ENCODE results near the gene ST7.
"Not testable (repeated sequence)": the region's sequence is repeated elsewhere in the genome, so short reads cannot be mapped to it uniquely, and the experiment has no call there.

The ST7 gene

DNA sequence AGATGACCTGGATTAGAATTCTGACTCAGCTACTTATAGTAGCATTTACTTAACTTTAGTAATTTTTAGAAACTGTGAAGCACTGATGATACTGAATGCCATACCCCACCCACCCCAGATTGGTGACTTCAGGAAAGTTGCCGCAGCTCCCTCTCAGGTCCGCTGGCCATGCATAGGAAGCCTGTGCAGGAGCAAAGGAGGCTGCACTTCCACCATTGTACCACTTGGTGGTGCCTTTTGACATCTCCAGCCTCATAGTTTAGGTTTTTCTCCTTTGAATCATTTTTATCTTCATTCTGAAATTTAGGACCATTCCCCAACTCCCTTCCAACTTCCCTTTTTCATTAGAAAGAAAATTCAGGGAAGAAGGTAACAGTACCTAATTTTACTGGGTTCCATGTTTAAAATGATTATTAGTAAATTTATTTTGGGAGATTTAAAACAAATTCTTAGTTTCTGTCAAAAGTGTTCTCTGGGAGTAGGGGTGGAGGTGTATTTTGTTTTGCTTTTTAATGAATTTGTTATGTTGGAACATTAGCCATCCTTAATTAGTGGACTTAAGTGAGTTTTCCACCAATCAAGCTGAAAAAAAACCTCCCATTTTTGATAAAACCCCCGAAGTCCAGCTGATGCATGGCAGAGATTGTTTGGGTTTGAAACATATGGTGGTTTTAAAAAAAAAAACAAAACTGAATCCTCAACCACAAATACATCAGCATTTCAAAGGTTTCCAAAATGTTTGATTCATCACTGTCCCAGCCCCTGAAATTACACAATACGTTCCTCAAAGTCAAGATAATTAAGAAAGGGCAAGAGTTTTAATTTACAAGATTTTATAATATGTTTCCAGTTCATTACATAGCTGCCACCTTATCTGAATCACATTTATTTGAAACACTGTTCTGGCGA is 259.9 kb downstream of the ST7 start:
- in situ Hi-C loops (cut with MboI; ENCODE audit: low sequenced_read_pairs), result no loop called here

DNA sequence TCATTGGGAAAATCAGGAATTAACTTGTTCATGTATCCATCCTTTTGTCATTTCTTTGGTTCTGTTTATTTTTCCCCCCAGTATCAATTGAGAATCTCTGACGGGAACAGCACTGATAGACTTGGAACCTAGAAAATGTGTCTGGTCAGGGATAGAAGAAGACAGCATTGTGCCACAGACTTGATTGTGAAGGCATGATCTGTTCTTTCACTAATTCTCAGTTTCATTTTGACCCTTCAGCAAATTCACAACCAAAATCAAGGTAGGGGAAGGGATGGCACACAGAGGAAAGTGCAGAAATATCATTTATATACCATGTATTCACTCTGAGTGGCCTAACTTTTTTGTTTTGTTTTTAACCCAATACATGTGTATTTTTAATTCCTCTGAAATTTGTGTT is 262.7 kb downstream of the ST7 start:
- in situ Hi-C loops (cut with MboI; ENCODE audit: low sequenced_read_pairs), result no loop called here

DNA sequence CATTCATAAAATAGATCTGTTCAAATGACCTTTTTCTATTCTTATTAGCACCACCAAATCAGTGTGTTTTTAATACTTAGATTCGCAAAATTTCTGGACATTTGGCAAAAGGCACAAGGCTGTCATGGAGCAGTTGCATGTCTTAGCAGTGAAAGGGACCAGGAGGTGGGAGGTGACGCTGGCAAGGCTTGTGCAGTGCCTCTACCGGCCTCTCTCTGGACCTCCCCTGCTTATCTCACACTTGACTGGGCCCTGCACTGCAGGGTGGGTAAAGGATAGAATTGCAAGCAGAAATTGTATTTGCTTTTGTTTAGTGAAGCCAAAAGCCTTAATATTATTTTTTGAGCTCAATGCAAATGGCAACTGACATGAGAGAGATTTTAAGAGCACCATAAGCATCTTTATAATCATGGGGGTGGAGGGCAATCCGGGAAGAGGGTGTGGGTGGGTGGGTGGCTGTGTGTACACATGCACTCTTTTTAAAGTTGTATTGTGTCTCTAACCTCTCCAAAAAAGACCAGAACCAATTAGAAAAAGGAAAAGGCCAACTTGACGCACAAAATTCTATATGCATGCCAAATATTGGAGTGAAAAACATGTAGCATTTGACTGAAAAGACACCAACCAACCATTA is 263.3 kb downstream of the ST7 start:
- in situ Hi-C loops (cut with MboI; ENCODE audit: low sequenced_read_pairs), result no loop called here

DNA sequence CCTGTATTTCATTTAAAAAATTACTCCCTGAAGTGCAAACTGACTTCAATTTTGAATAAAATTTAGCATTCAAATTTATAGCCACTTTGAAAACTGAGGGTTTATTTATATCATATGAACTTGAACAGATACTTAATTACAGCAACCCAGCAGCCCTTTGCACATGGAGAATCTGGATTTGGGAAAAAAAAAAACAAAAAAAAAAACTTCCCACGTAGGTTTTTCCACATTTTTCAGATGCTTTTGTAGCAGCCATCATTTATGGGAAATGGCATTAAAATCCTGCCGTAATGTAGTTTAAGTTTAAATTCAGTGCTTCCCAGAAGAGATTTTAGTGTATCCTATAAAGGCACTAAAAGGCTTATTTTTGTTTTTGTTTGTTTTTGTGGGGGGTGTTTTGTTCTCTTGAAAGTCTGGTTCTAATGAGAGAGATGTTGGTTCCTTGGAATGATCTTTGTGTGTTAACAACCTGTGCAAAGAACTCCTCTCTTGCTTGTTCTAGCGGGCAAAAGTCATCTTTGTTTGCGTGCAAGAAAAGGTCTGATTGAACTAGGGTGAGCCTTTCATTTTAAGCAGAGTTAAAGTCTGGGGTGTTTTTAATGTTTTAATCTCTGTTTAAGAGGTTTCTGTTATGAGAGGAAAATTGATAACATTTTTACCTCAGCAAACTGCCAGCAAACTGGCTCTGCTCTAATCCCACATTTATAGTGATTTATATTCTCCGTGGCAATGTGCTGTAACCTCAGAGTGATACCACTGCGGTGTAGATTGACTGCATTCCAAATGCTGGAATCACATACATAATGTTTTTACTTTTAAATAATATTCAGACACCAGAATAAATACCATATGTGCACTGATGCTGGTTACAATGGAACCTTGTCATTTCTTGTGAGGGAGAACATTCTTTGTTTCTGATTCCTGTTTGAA is 264.1 kb downstream of the ST7 start:
- in situ Hi-C loops (cut with MboI; ENCODE audit: low sequenced_read_pairs), result no loop called here

DNA sequence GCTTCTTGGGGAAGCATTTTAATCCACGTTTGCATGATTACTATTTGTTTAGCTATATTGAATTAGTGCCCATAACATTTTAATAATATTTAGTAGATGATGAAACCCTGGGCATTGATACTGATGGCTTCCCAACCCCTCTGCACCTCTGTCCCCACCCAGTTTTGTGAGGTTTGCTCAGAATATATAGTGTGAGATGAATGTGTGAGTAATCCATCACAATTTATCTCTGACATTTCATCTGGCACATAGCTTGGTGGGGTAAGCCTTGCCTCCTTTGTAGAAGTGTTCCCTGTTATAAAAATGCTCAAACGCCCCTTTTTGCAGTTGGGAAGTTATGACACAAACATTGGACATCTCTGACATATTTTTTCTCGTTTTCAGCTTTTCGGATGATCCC is 265.4 kb downstream of the ST7 start:
- in situ Hi-C loops (cut with MboI; ENCODE audit: low sequenced_read_pairs), result no loop called here

DNA sequence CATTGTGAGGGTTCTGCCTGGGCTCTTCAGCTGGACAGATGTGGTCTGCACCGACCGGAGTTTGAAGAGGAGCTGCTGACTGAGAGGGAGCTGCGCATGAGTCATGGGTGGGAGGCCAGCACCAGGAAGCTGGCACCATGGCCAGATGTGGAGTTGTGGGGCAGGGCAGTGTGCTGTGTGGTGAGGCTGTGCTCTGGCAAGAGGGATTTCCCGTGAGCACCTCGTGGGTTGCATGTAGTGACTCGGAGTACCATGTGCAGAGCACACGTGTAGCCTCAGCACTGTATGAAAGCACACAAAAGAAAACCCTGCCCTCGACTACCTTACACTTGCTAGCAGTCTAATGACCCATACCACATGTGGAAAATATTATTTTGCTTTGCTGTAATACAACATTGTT is 266.2 kb downstream of the ST7 start:
- in situ Hi-C loops (cut with MboI; ENCODE audit: low sequenced_read_pairs), result no loop called here

DNA sequence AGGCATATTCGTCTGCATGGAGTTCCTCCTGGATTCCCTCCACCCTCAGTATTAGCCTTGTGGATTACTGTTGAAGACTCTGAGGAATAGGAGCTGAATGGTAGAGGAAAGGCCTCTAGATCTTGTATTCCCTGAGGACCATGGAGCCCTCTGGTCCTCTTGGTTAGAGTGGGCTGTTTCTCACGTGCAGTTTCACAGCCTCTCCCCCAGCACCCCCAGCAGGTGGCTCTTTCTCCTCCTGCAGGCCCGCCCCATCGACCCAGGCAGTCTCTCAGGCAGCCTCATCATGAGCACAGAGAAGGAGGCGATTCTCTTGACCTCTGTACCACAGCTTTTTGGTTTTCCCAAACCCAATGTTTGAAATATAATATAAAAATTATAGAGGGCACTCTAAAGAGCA is 267.5 kb downstream of the ST7 start:
- in situ Hi-C loops (cut with MboI; ENCODE audit: low sequenced_read_pairs), result no loop called here

DNA sequence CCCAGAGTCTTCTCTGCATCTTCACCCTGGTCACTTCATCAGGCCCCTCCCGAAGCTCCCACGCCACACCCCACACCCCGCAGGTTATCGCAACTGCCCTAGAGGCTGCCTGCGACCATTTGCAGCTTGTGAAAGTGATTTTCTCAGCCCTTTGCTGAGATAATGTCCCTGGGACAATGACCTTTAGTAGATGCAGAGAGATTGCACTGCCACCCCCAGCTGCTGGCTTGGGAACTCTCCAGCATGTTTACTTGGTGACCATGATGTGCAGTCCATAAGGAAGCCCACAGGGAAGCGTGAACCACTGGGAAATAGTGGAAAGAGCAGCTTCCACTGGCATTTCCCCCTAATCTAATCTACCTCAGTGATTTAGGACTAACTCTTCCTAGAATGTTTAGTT is 272.2 kb downstream of the ST7 start:
- in situ Hi-C loops (cut with MboI; ENCODE audit: low sequenced_read_pairs), result no loop called here

DNA sequence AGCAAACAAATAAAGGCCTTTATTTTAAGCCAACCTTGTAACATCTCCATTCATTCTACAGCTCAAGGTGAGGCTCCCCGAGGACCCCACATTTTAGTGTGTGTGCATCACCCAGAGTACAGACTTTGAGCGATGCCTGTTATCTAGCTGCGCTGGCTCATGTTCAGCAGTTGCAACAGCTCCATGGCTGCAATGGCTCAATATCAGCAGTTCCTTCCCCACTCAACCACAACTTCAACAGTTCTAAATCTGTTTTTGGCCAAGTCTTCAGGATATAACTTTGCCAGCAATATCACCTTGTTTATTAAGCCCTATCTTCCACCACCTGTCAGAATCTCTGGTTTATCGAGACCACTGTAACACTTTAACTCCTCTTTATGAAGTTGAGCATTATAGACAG is 273.8 kb downstream of the ST7 start:
- in situ Hi-C loops (cut with MboI; ENCODE audit: low sequenced_read_pairs), result no loop called here

DNA sequence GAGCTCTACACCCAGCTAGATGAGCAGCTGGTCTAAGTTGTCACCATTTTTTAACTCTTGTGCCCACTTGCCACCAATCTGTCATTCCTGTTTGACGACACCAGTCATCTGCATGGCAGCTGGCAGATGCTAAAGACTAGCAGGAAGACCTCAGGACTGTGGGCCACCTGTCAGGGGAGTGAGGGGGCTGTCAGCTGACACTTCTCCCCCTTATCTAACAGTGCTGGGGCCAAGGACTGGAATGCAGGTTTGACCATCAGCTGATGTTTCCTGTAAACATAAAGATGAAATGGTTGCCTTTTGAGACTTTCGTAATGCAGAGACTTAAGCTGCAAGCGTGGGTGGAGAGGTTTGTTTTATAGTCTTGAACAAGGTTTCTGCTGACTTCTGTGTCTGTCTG is 276.0 kb downstream of the ST7 start:
- in situ Hi-C loops (cut with MboI; ENCODE audit: low sequenced_read_pairs), result no loop called here

DNA sequence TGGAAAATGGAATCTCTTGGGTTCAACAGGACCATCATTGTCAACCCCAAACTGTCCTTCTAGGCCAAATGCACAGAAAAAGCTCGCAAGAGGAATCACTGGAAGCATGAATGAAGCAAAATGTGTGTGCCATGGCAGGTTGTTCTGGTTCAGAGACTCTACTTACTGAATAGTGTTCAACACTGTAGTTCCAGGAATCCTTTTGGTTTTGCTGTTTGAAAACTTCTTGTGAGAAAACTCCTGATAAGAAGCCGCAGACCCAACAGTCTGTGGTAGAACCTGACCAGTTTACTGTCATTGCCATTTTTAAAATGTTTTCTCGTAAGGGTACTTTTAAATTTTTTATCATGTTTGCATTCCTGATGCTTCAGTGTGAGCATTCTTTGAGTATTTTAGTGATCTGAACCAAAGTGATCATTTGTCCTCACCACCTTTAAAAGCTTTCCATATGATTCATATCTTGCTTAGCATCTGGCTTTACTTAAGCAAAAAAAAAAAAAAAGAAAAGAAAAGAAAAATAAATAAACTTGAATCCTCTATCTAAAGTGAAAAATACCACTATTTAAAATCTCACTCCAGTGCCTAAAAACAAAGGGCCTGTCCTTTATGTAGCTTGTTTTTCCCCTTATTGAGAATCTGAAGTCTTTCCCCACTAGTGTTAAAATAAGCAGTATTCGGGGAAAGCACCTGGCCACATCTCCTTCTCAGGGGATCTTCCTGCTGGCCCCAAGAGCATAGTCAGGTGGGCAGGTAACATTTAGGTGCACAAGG is 277.2 kb downstream of the ST7 start:
- in situ Hi-C loops (cut with MboI; ENCODE audit: low sequenced_read_pairs), result no loop called here

DNA sequence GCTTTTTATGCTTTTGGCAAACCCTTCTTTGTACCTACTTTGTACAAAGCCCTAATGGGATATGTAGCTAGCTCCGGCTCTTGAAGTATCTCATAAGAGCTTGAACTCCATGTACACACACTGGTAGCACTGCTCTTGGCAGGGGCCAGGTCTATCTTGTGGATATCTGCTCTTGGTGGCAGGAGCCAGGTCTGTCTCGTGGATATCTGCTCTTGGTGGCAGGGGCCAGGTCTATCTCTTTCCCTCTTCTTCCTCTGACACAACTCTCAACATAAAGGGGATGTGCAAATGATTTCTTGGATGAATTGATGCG is 277.7 kb downstream of the ST7 start:
- in situ Hi-C loops (cut with MboI; ENCODE audit: low sequenced_read_pairs), result no loop called here

DNA sequence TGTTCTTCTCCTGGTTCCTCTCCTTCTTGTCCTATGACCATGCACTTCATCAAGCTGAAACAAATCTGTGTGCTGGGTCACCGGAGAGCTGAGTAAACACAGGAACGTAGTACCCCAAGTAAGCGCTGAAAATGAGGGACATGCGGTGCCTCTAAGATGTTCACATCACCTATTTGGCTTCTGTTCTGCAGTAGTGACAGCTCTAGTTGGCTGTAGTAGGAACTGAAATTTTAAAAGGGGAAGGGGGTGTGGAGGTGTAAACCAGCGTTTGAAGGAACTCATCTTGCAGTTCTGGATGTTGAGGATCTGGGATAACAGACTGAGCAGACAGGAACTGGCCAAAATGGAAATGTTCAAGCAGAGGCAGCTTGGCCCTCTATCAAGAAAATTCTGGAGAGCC is 284.3 kb downstream of the ST7 start:
- in situ Hi-C loops (cut with MboI; ENCODE audit: low sequenced_read_pairs), result no loop called here

DNA sequence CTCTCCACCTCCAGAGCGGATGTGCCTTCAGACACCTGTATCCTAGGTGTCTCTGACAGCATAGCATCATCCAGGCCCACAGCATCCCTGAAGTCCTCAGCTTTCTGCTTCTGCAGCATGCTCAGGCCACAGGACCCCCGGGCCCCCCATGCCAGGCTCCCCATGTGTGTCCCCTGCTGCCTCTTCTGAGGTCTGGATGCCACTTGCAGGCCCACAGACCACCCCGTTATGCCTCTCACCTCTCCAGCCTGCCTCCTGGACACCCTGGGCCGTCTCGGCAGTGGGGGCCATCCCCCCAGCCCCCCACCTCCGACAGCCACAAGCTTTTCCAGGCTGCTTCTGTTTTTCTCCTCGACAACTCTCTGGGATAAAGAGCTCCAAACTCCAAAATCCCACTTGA is 285.2 kb downstream of the ST7 start:
- in situ Hi-C loops (cut with MboI; ENCODE audit: low sequenced_read_pairs), result no loop called here

DNA sequence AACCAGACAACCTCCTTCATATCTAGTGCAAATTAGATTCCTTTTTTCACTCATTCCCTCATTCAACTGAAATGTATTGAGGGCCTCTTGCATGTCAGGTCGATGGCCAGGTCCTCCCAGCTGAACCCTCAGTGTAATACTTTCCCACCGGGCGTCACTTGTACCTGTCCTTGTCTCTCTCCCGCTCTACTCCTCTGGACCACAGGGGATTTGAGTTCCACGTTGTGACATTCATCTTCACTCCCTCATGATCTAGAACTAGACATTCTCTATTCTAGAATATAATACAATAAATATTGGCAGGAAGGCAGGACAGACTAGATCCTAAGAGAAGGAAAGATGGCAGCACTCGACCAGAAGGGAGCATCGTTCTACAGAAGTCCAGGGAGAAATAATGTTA is 285.6 kb downstream of the ST7 start:
- in situ Hi-C loops (cut with MboI; ENCODE audit: low sequenced_read_pairs), result no loop called here

DNA sequence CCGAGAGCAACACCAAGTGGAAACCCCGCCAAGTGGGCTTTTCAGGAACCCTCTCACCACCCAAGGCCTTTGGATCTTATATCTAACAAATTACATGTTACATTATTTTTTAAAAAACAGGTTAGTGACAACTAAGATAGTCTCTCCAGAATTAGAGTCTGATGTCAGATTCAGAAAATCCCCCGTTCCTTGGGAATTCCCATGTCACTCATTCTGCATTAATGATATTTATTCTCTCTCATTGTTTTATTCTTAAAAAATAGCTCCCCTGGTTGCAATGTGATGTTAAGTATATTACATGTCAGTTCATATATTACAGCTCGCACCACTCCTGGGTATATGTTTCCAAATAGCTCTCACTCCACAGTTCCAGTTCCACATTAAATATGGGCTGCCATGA is 287.8 kb downstream of the ST7 start:
- in situ Hi-C loops (cut with MboI; ENCODE audit: low sequenced_read_pairs), result no loop called here

DNA sequence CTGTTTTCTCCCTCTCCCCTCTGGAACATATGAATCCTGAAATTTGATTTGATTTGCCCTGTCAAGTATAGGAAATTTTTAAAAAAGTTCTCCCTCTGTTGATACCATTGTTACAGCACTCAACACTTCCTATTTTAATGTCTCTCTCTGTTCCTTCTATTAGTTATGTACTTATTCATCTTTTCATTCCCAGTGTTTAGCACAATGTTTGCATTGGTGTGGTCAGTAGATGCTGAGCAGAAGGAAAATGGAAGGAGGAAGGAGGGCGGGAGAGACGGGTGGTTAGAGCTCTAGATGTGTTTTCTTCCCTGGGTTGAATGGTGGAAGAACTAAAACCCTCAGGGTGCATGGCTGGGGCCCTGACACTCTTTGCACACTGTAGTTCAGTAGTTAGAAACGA is 290.1 kb downstream of the ST7 start:
- in situ Hi-C loops (cut with MboI; ENCODE audit: low sequenced_read_pairs), result no loop called here

DNA sequence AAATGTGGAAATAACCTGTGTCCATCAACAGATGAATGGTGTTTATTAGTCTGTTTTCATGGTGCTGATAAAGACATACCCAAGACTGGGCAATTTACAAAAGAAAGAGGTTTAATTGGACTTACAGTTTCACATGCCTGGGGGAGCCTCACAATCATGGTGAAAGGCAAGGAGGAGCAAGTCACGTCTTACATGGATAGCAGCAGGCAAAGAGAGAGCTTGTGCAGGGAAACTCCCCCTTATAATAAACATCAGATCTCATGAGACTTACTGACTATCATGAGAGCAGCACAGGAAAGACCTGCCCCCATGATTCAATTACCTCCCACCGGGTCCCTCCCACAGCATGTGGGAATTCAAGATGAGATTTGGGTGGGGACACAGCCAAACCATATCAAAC is 292.4 kb downstream of the ST7 start:
- in situ Hi-C loops (cut with MboI; ENCODE audit: low sequenced_read_pairs), result not testable (repeated sequence)

DNA sequence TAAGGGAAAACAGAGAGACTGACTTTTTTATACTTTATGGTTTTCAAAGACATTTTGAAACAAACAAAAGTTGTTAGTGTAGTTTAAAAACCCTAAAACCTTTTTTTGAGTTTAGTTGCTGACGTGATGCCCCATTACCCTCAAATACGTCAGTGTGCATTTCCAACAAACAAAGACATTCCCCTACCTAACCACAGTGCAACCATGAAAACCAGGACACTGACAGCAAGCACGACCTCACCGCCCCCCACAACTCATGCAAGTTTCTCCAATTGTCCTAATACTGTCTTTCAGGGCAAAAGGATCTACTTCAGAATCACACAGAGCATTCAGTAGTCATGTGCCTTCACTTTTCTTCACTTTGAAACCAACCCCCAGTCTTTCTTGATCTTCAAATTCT is 294.5 kb downstream of the ST7 start:
- in situ Hi-C loops (cut with MboI; ENCODE audit: low sequenced_read_pairs), result no loop called here

DNA sequence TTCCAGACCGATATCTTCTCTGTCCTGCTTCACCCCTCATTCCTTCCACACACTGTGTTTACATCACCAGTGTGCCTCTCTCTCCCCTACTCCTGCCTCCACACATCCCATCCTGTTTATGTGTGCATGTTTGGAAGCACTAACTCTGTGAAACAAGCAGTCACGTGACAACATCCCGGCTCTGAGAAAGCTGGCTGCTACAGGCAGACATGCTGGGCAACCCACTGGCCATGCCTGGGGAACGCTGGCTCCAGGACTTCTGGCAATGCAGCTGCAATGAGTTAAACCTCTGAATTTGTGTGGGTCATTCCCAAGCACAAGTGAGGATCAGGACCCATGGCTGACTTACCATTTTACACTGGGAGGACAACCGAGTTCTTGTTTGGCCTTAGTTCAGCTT is 295.5 kb downstream of the ST7 start:
- in situ Hi-C loops (cut with MboI; ENCODE audit: low sequenced_read_pairs), result no loop called here

DNA sequence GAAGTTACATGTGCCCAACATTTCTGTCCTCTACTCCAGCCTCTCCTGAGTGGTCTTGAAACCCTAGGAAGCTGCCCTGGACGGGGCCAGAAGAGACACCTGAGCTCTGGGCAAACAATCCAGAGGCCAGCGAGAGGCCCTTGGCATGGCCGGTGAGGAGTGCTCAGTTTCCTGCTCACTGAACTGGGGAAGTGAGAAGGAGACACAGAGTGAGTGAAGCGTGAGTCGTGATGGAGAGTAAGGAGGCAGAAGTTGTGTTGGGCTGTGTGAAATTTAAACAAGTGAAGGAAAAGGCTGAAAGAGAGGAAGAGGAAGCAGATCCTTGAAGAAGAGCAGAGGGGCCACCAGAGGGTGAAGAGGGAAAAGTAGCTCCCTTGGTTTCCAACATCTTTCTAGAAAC is 296.4 kb downstream of the ST7 start:
- in situ Hi-C loops (cut with MboI; ENCODE audit: low sequenced_read_pairs), result no loop called here
